A549 (cell line): ENCODE results near the gene LRFN4. TPM values are rescaled to one million over a fixed set of nuclear protein-coding genes. Genes with fewer than 3 reads are reported as not detected.

Experiments used
- ATAC-seq, 2 experiments: fragments of 200-7000 bp in 1 of 2; fragments of >200 bp in 1 of 2; cut with Nextera tagmentation in 1 of 2; cut with Tn5 transposase in 1 of 2; 3 replicates each; pipeline versions ENCODE4 v1.8.0 to v1.9.1; 2018 to 2020; ENCODE audit warnings: mild to moderate bottlenecking in 1 of 2, moderate library complexity in 1 of 2
- CTCF ChIA-PET: fragments of 300-600 bp; sonication (Branson Sonifier 250); formaldehyde crosslinking; extraction: SDS; loops from one replicate; lab custom pipeline; 2021; ENCODE audit warnings: antibody characterized with exemption, inconsistent platforms; lab: Yijun Ruan, JAX
- POLR2A ChIA-PET: fragments of 350-600 bp; formaldehyde crosslinking; extraction: SDS; loops from one replicate; lab custom pipeline; 2021; ENCODE audit warnings: antibody characterized with exemption, inconsistent platforms; lab: Yijun Ruan, JAX
- DNase-seq, 2 experiments: peaks; one replicate each; pipeline versions ENCODE4 v3.0.0 to v3.0.0-alpha.2; 2011 to 2016; ENCODE audit warnings: low read depth in 1 of 2, low spot score in 1 of 2
- FAIRE-seq: peaks from 2 replicates; lab custom pipeline; 2011; peaks lifted over from hg19 to GRCh38; lab: Jason Lieb, UNC
- H3K27ac ChIP-seq, 2 experiments: fragments of >200 bp; sonication (Bioruptor Twin); formaldehyde crosslinking; 3 replicates each; pipeline ENCODE4 v1.5.1; 2016 to 2017
- H3K4me1 ChIP-seq: fragments of >200 bp; sonication (Bioruptor Twin); formaldehyde crosslinking; 3 replicates; pipeline ENCODE4 v1.6.1; 2016
- H3K4me2 ChIP-seq: fragments of >200 bp; sonication (Bioruptor Twin); formaldehyde crosslinking; 3 replicates; pipeline ENCODE4 v1.6.1; 2016
- H3K4me3 ChIP-seq: fragments of >200 bp; sonication (Bioruptor Twin); formaldehyde crosslinking; 3 replicates; pipeline ENCODE4 v1.5.1; 2016
- H3K9me3 ChIP-seq: fragments of >200 bp; sonication (Bioruptor Twin); formaldehyde crosslinking; 3 replicates; pipeline ENCODE4 v1.6.1; 2016
- ATOH8 ChIP-seq: fragments of 250-450 bp; sonication (Bioruptor Pico); IDR thresholded peaks from 2 replicates; pipeline ENCODE4 v1.5.0; 2020; ENCODE audit warnings: low read depth, mild to moderate bottlenecking, moderate library complexity
- BHLHE40 ChIP-seq: IDR thresholded peaks from 2 replicates; pipeline ENCODE4 v1.6.1; 2012; ENCODE audit warnings: low read depth, low read length, inconsistent platforms
- CEBPB ChIP-seq, 2 experiments: fragments of >200 bp in 1 of 2; sonication (Bioruptor Twin) in 1 of 2; formaldehyde crosslinking in 1 of 2; IDR thresholded peaks; 2 replicates each; pipeline ENCODE4 v1.6.1; 2012 to 2016
- ELK1 ChIP-seq: fragments of 150-350 bp; IDR thresholded peaks from 2 replicates; pipeline ENCODE4 v1.6.1; 2014; ENCODE audit warnings: low read depth, mild to moderate bottlenecking, low read length
- EP300 ChIP-seq, 2 experiments: fragments of >200 bp; sonication (Bioruptor Twin); formaldehyde crosslinking; IDR thresholded peaks; 2 replicates in 1 of 2; 3 replicates in 1 of 2; pipeline ENCODE4 v1.6.1; 2016 to 2017
- ESRRA ChIP-seq: fragments of 150-350 bp; IDR thresholded peaks from 2 replicates; pipeline ENCODE4 v1.6.1; 2014; ENCODE audit warnings: mild to moderate bottlenecking, low read length, borderline replicate concordance
- FOSL2 ChIP-seq, 2 experiments: fragments of 450-650 bp in 1 of 2; fragments of >200 bp in 1 of 2; sonication (Bioruptor Twin) in 1 of 2; formaldehyde crosslinking; IDR thresholded peaks; 2 replicates each; pipeline versions ENCODE4 v1.5.0 to v1.6.1; 2016 to 2020; ENCODE audit warnings: mild to moderate bottlenecking in 1 of 2, moderate library complexity in 1 of 2
- GATA3 ChIP-seq: IDR thresholded peaks from 2 replicates; pipeline ENCODE4 v1.6.1; 2012; ENCODE audit warnings: borderline replicate concordance
- HMGXB4 ChIP-seq: fragments of 250-450 bp; sonication (Bioruptor Pico); IDR thresholded peaks from 2 replicates; pipeline ENCODE4 v1.5.0; 2021; ENCODE audit warnings: mild to moderate bottlenecking, moderate library complexity, borderline replicate concordance
- HOXB13 ChIP-seq: fragments of 250-450 bp; sonication (Bioruptor Pico); IDR thresholded peaks from 2 replicates; pipeline ENCODE4 v1.5.0; 2020; ENCODE audit warnings: low read depth, mild to moderate bottlenecking, moderate library complexity
- HOXB5 ChIP-seq: fragments of 250-450 bp; sonication (Bioruptor Pico); IDR thresholded peaks from 2 replicates; pipeline ENCODE4 v1.5.0; 2020; ENCODE audit warnings: mild to moderate bottlenecking, moderate library complexity
- JUNB ChIP-seq: fragments of >200 bp; sonication (Bioruptor Twin); formaldehyde crosslinking; IDR thresholded peaks from 2 replicates; pipeline ENCODE4 v1.6.1; 2016
- KDM1A ChIP-seq: fragments of 200-600 bp; sonication (generic); IDR thresholded peaks from 2 replicates; pipeline ENCODE4 v1.6.1; 2016; ENCODE audit warnings: low read depth, mild to moderate bottlenecking
- KDM5A ChIP-seq: fragments of 200-600 bp; sonication (generic); IDR thresholded peaks from 2 replicates; pipeline ENCODE4 v1.6.1; 2016; ENCODE audit warnings: antibody characterized with exemption, mild to moderate bottlenecking
- NFE2L2 ChIP-seq: fragments of 150-350 bp; conservative IDR thresholded peaks from 2 replicates; pipeline ENCODE4 v1.6.1; 2014; ENCODE audit warnings: low read length
- NPAS2 ChIP-seq: fragments of 250-450 bp; sonication (Bioruptor Pico); IDR thresholded peaks from 2 replicates; pipeline ENCODE4 v1.8.0; 2022; ENCODE audit warnings: mild to moderate bottlenecking, moderate library complexity, borderline replicate concordance
- POLR2AphosphoS2 ChIP-seq: conservative IDR thresholded peaks from 2 replicates; pipeline ENCODE4 v1.6.1; 2012; ENCODE audit warnings: low read length, improper control_type of control experiment, inconsistent platforms
- RAD21 ChIP-seq, 2 experiments: fragments of >200 bp in 1 of 2; sonication (Bioruptor Twin) in 1 of 2; formaldehyde crosslinking in 1 of 2; IDR thresholded peaks in 1 of 2; conservative IDR thresholded peaks in 1 of 2; 2 replicates in 1 of 2; 3 replicates in 1 of 2; pipeline ENCODE4 v1.6.1; 2012 to 2018; ENCODE audit warnings: inconsistent platforms in 1 of 2
- REST ChIP-seq: fragments of 200-600 bp; sonication (generic); IDR thresholded peaks from 2 replicates; pipeline ENCODE4 v1.6.1; 2016; ENCODE audit warnings: antibody characterized with exemption, mild to moderate bottlenecking, moderate library complexity
- RFX5 ChIP-seq: fragments of 450-650 bp; IDR thresholded peaks from 2 replicates; pipeline ENCODE4 v1.7.1; 2014; ENCODE audit warnings: antibody characterized with exemption, mild to moderate bottlenecking, moderate library complexity
- RNF2 ChIP-seq: fragments of 200-600 bp; sonication (generic); IDR thresholded peaks from 2 replicates; pipeline ENCODE4 v1.6.1; 2016; ENCODE audit warnings: low read depth, mild to moderate bottlenecking, antibody characterized with exemption, moderate library complexity, borderline replicate concordance
- SMC3 ChIP-seq: fragments of >200 bp; sonication (Bioruptor Twin); formaldehyde crosslinking; IDR thresholded peaks from 3 replicates; pipeline ENCODE4 v1.6.1; 2018; ENCODE audit warnings: inconsistent platforms
- TFCP2L1 ChIP-seq: fragments of 250-450 bp; sonication (Bioruptor Pico); IDR thresholded peaks from 2 replicates; pipeline ENCODE4 v1.5.0; 2021; ENCODE audit warnings: mild to moderate bottlenecking
- USF2 ChIP-seq: fragments of 450-650 bp; IDR thresholded peaks from 2 replicates; pipeline ENCODE4 v1.6.1; 2014; ENCODE audit warnings: antibody characterized with exemption
- ZFP36 ChIP-seq: fragments of 450-650 bp; IDR thresholded peaks from 2 replicates; pipeline ENCODE4 v1.6.1; 2014; ENCODE audit warnings: borderline replicate concordance; ENCODE audit not compliant: partially characterized antibody
- WGBS: methylation state at CpG from one replicate; pipeline ENCODE4 v1.1.6; 2017; ENCODE audit errors: missing lambda C conversion rate; 5-methylcytosine and 5-hydroxymethylcytosine counted together
- polyA plus RNA-seq, 4 experiments: library from polyadenylated mRNA; depleted of rRNA in 3 of 4; stranded (reverse); fragments of >200 nt; fragmentation: RNase III in 1 of 4; extraction: RNeasy Plus Mini Kit Qiagen cat#74134 plus additional on column Dnase treatment in 1 of 4; gene quantifications; 2 replicates in 3 of 4; 3 replicates in 1 of 4; pipeline ENCODE4 v1.2.3, GENCODE V29; 2011 to 2017

Gene LRFN4
- polyA plus RNA-seq, 2 of the 4 experiments (the other 2 are of a cell fraction), result 8.8 to 50.0 TPM

GRCh38 chr11:66845876-66846212, 11.0 kb upstream of the LRFN4 start:
- ChIA-PET POLR2A (interaction anchor here (0.8 to 4.9 kb wide), 2 partner anchors 8 to 58 kb away, joined by 3 to 53 read pairs; no protein-coding TSS in a partner anchor), CTCF (interaction anchor here (1.0 to 5.5 kb wide), 8 partner anchors 9 to 149 kb away, joined by 3 to 30 read pairs (median 4); partner anchors contain the start of gene C11orf86)
- no peak for FAIRE-seq
- whole genome bisulfite sequencing, result 87% methylated on average over 9 of the region's 9 CpGs
- peak overlapping the region in 1 of 2 experiments; percentile 18; a peak in 1 of 6 replicates for H3K27ac ChIP-seq
- no peak for DNase-seq
- TF ChIP-seq NPAS2, result no peak
- TF ChIP-seq NFE2L2, result no peak
- no peak for TF ChIP-seq JUNB
- TF ChIP-seq ELK1, result no peak
- no peak for TF ChIP-seq REST
- TF ChIP-seq KDM1A, result no peak
- no peak for TF ChIP-seq SMC3
- TF ChIP-seq FOSL2 (IDR thresholded peaks at IDR 0.05), result no peak
- TF ChIP-seq FOSL2 (CRISPR knock-in tag; IDR thresholded peaks at IDR 0.05), result no peak
- 0 out of 2 replicates have a peak, but pooled peaks have one; percentile 7 for TF ChIP-seq TFCP2L1
- peaks cover 36% of the 10 kb centered on the region for H3K4me1 ChIP-seq
- H3K4me2 ChIP-seq, result no peak overlapping the region
- no peak for ATAC-seq
- H3K4me3 ChIP-seq, result no peak overlapping the region
- no peaks in the 10 kb centered on the region for H3K9me3 ChIP-seq

GRCh38 chr11:66846671-66847091, 10.2 kb upstream of the LRFN4 start:
- POLR2A ChIA-PET, result interaction anchor here (4.9 kb wide), 1 partner anchor 7 kb away, joined by 53 read pairs; no protein-coding TSS in a partner anchor
- ATAC-seq, result no peak

More at GRCh38 chr11:66846671-66847091, 10.2 kb upstream of the LRFN4 start:
- no peak for DNase-seq
- no peak for FAIRE-seq
- H3K9me3 ChIP-seq, result no peaks in the 10 kb centered on the region
- 96% methylated on average over 3 of the region's 4 CpGs for WGBS
- CTCF ChIA-PET, result interaction anchor here (1.0 to 5.5 kb wide), 7 partner anchors 8 to 150 kb away, joined by 3 to 30 read pairs (median 5); partner anchors contain the start of gene C11orf86
- H3K4me1 ChIP-seq, result peaks cover 28% of the 10 kb centered on the region
- H3K27ac ChIP-seq, result peak overlapping the region in 1 of 2 experiments; percentile 11; a peak in 1 of 6 replicates
- TF ChIP-seq HOXB13 (CRISPR knock-in tag), result no peak
- no peak for TF ChIP-seq ZFP36
- no peak for TF ChIP-seq EP300 (IDR thresholded peaks at IDR 0.05)
- TF ChIP-seq RNF2, result no peak
- no peak for TF ChIP-seq HMGXB4 (CRISPR knock-in tag)
- no peak for TF ChIP-seq KDM5A
- no peak for TF ChIP-seq POLR2AphosphoS2
- TF ChIP-seq ESRRA, result no peak
- TF ChIP-seq CEBPB (IDR thresholded peaks at IDR 0.05), result no peak
- TF ChIP-seq USF2, result no peak
- TF ChIP-seq ATOH8 (CRISPR knock-in tag), result no peak
- no peak for TF ChIP-seq RAD21 (conservative IDR thresholded peaks at IDR 0.05 in 1 of 2, IDR thresholded peaks at IDR 0.05 in 1 of 2)
- TF ChIP-seq BHLHE40, result no peak
- TF ChIP-seq HOXB5 (CRISPR knock-in tag), result no peak
- no peak for TF ChIP-seq GATA3
- no peak for TF ChIP-seq RFX5
- no peak overlapping the region for H3K4me2 ChIP-seq
- no peak overlapping the region for H3K4me3 ChIP-seq
